Upper lobe of left lung (tissue), 6 donors: ENCODE results near the gene SRGAP3. TPM values are rescaled to one million over a fixed set of nuclear protein-coding genes. Genes with fewer than 3 reads are reported as not detected.

Experiments used
- ATAC-seq, 2 donors: fragments of 200-7000 bp; cut with Tn5 transposase; one replicate each; pipeline ENCODE4 v1.9.1; 2022; ENCODE audit warnings: mild to moderate bottlenecking in 2 of 2, moderate library complexity in 2 of 2; ENCODE audit not compliant: low FRiP score in 2 of 2
- DNase-seq, 2 donors: peaks; one replicate each; pipeline ENCODE4 v3.0.0-alpha.2; 2019 to 2020
- H3K27ac ChIP-seq, 4 donors: fragments of 200-600 bp; sonication (generic); one replicate each; pipeline ENCODE4 v1.5.1; 2016 to 2019
- H3K27me3 ChIP-seq, 4 donors: fragments of 200-600 bp; sonication (generic); one replicate each; pipeline ENCODE4 v1.5.1; 2017 to 2019
- H3K36me3 ChIP-seq, 4 donors: fragments of 200-600 bp; sonication (generic); one replicate each; pipeline ENCODE4 v1.5.1; 2016 to 2019
- H3K4me1 ChIP-seq, 4 donors: fragments of 200-600 bp; sonication (generic); one replicate each; pipeline ENCODE4 v1.5.1; 2018 to 2019
- H3K4me3 ChIP-seq, 4 donors: fragments of 200-600 bp; sonication (generic); one replicate each; pipeline ENCODE4 v1.5.1; 2017 to 2019; ENCODE audit warnings: mild to moderate bottlenecking in 2 of 4, moderate library complexity in 1 of 4
- H3K9me3 ChIP-seq, 4 donors: fragments of 200-600 bp; sonication (generic); one replicate each; pipeline ENCODE4 v1.5.1; 2018 to 2019
- EP300 ChIP-seq, 4 donors: sonication (generic); formaldehyde crosslinking; IDR thresholded peaks; one replicate each; pipeline ENCODE4 v1.5.1; 2017; ENCODE audit warnings: antibody characterized with exemption in 4 of 4, control low read depth in 2 of 4
- POLR2A ChIP-seq, 4 donors: fragments of 450-650 bp; IDR thresholded peaks; one replicate each; pipeline ENCODE4 v1.5.1; 2016 to 2017; ENCODE audit warnings: antibody characterized with exemption in 4 of 4, mild to moderate bottlenecking in 2 of 4
- POLR2AphosphoS5 ChIP-seq, 2 donors: sonication (generic); formaldehyde crosslinking; IDR thresholded peaks; one replicate each; pipeline ENCODE4 v1.5.1; 2017; ENCODE audit warnings: antibody characterized with exemption in 2 of 2
- WGBS, 2 donors: methylation state at CpG; one replicate each; pipeline ENCODE4 v1.1.5; 2017 to 2018; 5-methylcytosine and 5-hydroxymethylcytosine counted together
- total RNA-seq, 6 donors: library from RNA; depleted of rRNA in 4 of 6; stranded (reverse); fragments of >200 nt in 4 of 6; gene quantifications; one replicate each; pipeline versions ENCODE4 v1.1.0 to v1.2.1, GENCODE V29; 2016 to 2021
- TF ChIP-seq, protein P1 (sequence below), 6 experiments: fragments of 450-650 bp in 4 of 6; fragments of 200-600 bp in 2 of 6; sonication (generic) in 2 of 6; IDR thresholded peaks; one replicate each; pipeline ENCODE4 v1.5.1; 2016 to 2019; ENCODE audit warnings: antibody characterized with exemption in 6 of 6
- donor health status: DM: no; HTN: no; CAD: no; lungs with moderate emphysema.
- donor health status: DM: no; HTN: yes; CAD: no; lungs with severe emphysema.

The SRGAP3 gene
- total RNA-seq, 6 donors from 2014 or later, result 4.6 to 29.6 (median 11.4) TPM

DNA sequence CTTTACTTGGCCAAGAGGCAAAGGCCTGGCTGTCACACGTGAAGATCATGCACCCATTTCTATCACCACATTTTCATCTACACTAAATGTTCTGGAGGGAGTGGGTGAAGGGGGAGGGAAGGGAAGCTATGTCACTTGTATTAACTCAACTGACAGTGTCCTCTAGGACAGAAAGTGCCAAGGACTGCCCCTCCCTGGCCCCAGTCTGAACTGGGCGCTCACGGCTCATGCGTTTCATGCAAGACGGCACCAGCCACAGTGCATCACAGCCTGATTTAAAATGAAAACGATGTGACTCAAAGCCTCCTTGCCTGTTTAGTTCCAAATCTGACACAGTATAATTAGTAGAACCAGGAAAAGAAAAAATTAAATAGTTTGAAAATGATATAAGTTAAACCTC is 265.4 kb downstream of the SRGAP3 start:
- ATAC-seq, result no peak

DNA sequence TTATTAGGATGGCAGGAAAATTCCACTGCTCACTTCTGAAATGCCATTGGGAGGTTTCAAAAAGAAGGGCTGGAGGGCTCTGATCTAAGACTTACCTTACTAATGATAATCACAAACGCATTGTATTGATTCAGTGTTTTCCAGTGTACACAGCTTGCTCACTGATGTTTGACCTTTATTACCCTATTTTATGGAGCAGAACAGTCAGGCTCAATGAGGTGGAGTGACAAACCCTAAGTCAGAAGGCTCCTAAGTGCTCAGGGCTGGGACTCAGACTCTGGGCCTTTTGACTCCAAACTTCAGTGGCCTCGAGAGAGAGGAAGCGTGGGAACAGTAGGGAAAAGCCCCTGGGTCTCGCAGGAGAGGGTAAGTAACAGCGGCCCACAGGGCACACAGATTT is 265.9 kb downstream of the SRGAP3 start:
- H3K9me3 ChIP-seq, result peaks cover 0 to 9% (median 0%) of the 10 kb centered on the region in 4 donors
- H3K36me3 ChIP-seq, result no peaks in the 10 kb centered on the region
- no peak overlapping the region for H3K4me3 ChIP-seq
- ATAC-seq (no peak), DNase-seq (no peak)
- no peaks in the 10 kb centered on the region for H3K27me3 ChIP-seq
- no peak overlapping the region for H3K27ac ChIP-seq
- H3K4me1 ChIP-seq, result peaks cover 0 to 4% (median 0%) of the 10 kb centered on the region in 4 donors
- TF ChIP-seq EP300 (IDR thresholded peaks at IDR 0.05) (no peak), POLR2AphosphoS5 (IDR thresholded peaks at IDR 0.05) (no peak), POLR2A (IDR thresholded peaks at IDR 0.05) (no peak)
- TF ChIP-seq, protein P1, sequence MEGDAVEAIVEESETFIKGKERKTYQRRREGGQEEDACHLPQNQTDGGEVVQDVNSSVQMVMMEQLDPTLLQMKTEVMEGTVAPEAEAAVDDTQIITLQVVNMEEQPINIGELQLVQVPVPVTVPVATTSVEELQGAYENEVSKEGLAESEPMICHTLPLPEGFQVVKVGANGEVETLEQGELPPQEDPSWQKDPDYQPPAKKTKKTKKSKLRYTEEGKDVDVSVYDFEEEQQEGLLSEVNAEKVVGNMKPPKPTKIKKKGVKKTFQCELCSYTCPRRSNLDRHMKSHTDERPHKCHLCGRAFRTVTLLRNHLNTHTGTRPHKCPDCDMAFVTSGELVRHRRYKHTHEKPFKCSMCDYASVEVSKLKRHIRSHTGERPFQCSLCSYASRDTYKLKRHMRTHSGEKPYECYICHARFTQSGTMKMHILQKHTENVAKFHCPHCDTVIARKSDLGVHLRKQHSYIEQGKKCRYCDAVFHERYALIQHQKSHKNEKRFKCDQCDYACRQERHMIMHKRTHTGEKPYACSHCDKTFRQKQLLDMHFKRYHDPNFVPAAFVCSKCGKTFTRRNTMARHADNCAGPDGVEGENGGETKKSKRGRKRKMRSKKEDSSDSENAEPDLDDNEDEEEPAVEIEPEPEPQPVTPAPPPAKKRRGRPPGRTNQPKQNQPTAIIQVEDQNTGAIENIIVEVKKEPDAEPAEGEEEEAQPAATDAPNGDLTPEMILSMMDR (IDR thresholded peaks at IDR 0.05), result no peak
- 89 to 92% methylated on average over 5 of the region's 5 CpGs for WGBS, 2 donors

More for the DNA sequence above, 265.4 kb downstream of the SRGAP3 start:
- TF ChIP-seq, protein P1 (IDR thresholded peaks at IDR 0.05), result no peak
- TF ChIP-seq EP300 (IDR thresholded peaks at IDR 0.05) (no peak), POLR2A (IDR thresholded peaks at IDR 0.05) (no peak)
- Histone ChIP-seq H3K36me3 (no peaks in the 10 kb centered on the region), H3K4me3 (no peak overlapping the region), H3K9me3 (peaks cover 0 to 5% (median 0%) of the 10 kb centered on the region in 4 donors), H3K27ac (no peak overlapping the region), H3K4me1 (peaks cover 0 to 4% (median 0%) of the 10 kb centered on the region in 4 donors), H3K27me3 (no peaks in the 10 kb centered on the region)
- 86 to 89% methylated on average over 6 of the region's 6 CpGs for WGBS, 2 donors
- DNase-seq, result no peak

DNA sequence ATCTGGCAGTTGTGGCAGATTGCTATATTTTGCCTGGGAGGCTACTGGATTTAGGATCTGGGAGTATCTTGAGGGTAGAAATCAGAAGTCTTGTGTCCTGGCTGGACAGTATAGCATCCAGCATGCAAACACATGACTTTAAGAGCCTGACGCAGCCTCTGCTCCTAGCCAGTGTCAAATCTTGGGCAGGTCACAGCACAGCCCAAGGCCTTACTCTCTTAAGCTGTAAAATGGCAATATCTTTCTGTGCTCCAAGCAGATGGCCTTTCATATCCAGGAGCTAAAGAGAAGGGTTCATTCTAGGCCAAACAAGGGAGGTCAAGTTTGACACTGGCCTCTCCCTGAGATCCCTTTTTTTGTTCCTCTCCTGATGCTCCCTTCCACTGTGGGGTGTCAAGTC is 266.4 kb downstream of the SRGAP3 start:
- ATAC-seq, result no peak
- H3K9me3 ChIP-seq, result peaks cover 0 to 9% (median 0%) of the 10 kb centered on the region in 4 donors
- no peaks in the 10 kb centered on the region for H3K27me3 ChIP-seq
- no peak overlapping the region for H3K4me3 ChIP-seq
- no peak for DNase-seq
- H3K4me1 ChIP-seq, result peaks cover 0 to 4% (median 0%) of the 10 kb centered on the region in 4 donors
- TF ChIP-seq EP300 (IDR thresholded peaks at IDR 0.05), result no peak
- no peak for TF ChIP-seq POLR2A (IDR thresholded peaks at IDR 0.05)
- TF ChIP-seq, protein P1 (IDR thresholded peaks at IDR 0.05), result no peak
- TF ChIP-seq POLR2AphosphoS5 (IDR thresholded peaks at IDR 0.05), result no peak
- H3K27ac ChIP-seq, result peak overlapping the region in 1 of 4 donors; percentile 27
- WGBS, 2 donors, result 83 to 84% methylated on average over 1 of the region's 1 CpG
- no peaks in the 10 kb centered on the region for H3K36me3 ChIP-seq

- Histone ChIP-seq H3K4me3 (no peak overlapping the region), H3K36me3 (no peaks in the 10 kb centered on the region), H3K4me1 (peaks cover 0 to 4% (median 0%) of the 10 kb centered on the region in 4 donors), H3K27me3 (no peaks in the 10 kb centered on the region), H3K27ac (peak overlapping the region in 1 of 4 donors; percentile 27), H3K9me3 (peaks cover 0 to 9% (median 0%) of the 10 kb centered on the region in 4 donors)
- ATAC-seq (no peak), DNase-seq (no peak)
- no peak for TF ChIP-seq POLR2A (IDR thresholded peaks at IDR 0.05)
- TF ChIP-seq EP300 (IDR thresholded peaks at IDR 0.05), result no peak
- TF ChIP-seq, protein P1 (IDR thresholded peaks at IDR 0.05), result no peak
- TF ChIP-seq POLR2AphosphoS5 (IDR thresholded peaks at IDR 0.05), result no peak
- 28 to 45% methylated on average over 5 of the region's 5 CpGs for WGBS, 2 donors
Observed at GRCh38 chr3:8982509-8982908, 266.9 kb downstream of the SRGAP3 start.

- Histone ChIP-seq H3K27me3 (no peaks in the 10 kb centered on the region), H3K9me3 (peaks cover 0 to 9% (median 0%) of the 10 kb centered on the region in 4 donors), H3K4me1 (peaks cover 0 to 4% (median 0%) of the 10 kb centered on the region in 4 donors), H3K4me3 (no peak overlapping the region), H3K27ac (no peak overlapping the region), H3K36me3 (no peaks in the 10 kb centered on the region)
- WGBS, 2 donors, result 88 to 90% methylated on average over 9 of the region's 9 CpGs
- DNase-seq (no peak), ATAC-seq (no peak)
- no peak for TF ChIP-seq EP300 (IDR thresholded peaks at IDR 0.05)
Observed at GRCh38 chr3:8981700-8982099, 267.7 kb downstream of the SRGAP3 start.
